Measurements from ENCODE around the gene DIAPH2.

DNA sequence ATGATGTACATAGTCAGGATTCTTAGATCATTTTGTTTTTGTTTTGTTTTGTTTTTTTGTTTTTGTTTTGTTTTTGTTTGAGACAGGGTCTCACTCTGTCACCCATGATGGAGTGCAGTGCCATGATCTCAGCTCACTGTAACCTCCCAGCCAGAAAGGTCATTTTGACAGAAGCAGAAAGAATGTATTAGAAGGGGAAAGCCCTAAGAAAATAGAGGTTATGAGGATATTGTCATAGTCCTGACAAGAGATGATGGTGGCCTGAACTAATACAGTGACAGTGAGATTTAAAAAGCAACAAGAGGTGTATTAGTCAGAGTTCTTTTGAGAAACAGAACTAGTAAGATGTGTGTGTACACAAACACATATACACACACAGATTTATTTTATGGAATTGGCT, 702.4 kb downstream of the DIAPH2 start:
- TF ChIP-seq, protein P1, sequence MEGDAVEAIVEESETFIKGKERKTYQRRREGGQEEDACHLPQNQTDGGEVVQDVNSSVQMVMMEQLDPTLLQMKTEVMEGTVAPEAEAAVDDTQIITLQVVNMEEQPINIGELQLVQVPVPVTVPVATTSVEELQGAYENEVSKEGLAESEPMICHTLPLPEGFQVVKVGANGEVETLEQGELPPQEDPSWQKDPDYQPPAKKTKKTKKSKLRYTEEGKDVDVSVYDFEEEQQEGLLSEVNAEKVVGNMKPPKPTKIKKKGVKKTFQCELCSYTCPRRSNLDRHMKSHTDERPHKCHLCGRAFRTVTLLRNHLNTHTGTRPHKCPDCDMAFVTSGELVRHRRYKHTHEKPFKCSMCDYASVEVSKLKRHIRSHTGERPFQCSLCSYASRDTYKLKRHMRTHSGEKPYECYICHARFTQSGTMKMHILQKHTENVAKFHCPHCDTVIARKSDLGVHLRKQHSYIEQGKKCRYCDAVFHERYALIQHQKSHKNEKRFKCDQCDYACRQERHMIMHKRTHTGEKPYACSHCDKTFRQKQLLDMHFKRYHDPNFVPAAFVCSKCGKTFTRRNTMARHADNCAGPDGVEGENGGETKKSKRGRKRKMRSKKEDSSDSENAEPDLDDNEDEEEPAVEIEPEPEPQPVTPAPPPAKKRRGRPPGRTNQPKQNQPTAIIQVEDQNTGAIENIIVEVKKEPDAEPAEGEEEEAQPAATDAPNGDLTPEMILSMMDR (conservative IDR thresholded peaks at IDR 0.05 in 1 of 2, IDR thresholded peaks at IDR 0.05 in 1 of 2; ENCODE audit: low read depth in 1 of 2, low read length in 2 of 2) = no peak
- TF ChIP-seq EZH2 (IDR thresholded peaks at IDR 0.05; ENCODE audit: low read length, missing control alignments) = no peak

Data from fibroblast of lung (primary cell).